ENCODE results near the gene ODF4.

The ODF4 gene, protein sequence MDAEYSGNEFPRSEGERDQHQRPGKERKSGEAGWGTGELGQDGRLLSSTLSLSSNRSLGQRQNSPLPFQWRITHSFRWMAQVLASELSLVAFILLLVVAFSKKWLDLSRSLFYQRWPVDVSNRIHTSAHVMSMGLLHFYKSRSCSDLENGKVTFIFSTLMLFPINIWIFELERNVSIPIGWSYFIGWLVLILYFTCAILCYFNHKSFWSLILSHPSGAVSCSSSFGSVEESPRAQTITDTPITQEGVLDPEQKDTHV

DNA sequence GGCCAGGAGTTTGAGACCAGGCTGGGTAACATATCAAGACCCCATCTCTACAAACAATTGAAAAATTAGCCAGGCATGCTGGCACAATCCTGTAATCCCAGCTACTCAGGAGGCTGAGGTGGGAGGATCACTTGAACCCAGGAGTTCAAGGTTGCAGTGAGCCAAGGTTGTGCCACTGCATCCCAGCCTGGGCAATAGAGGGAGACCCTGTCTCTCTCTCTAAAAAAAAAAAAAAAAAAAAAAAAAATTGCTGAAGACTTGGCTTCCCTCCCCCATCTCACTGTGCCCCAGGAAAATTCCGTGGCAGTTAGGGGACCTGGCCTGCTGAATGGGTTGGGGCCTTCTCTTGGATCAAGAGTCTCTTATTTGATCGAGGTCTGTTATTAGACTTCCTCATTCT is at the start of gene ODF4:
ODF4 (plus strand) TSS at position 301 of the 400 bp plus-strand sequence. CDS start 212 bp downstream, outside the sequence.
- no peak for DNase-seq (ENCODE audit: low read depth in 1 of 2, low spot score in 1 of 2)

- no peak for DNase-seq (ENCODE audit: low read depth in 1 of 2, low spot score in 1 of 2)
Measured at GRCh38 chr17:8290043-8290442, 49.6 kb upstream of the ODF4 start.

DNA sequence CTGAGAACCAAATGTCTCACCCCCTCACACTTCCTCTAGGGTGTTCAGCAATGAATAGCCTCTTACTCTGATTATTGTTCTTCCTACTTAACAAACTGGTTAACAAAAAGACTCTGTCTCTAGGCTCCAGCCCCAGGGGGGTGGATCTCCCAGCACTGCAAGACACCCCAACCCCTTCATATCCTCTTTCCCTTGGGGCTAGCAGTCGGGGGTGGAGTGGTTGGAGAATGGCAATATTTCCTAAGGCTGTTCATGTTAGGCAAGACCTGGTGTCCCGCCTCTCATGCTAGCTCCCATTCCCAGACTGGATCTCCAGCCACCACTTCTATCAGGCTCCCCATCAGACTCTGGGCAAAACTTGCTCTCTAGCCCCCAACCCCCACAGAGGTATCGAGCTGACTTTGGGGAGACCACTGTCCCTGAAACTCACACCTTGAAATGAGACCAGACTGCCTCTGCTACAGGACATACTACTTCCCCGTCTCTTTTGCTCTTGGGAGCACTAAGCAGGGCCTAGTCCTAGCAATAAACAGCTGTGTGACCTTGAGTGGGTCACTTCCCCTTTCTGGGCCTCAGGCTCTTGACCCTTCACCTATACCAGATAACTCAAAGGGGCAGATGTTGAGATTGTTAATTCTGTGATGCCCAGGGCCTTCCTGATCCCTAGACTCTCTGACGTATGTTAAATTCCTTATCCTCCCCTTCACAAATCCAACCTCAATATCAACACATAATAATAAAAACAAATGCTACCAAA is 46.8 kb upstream of the ODF4 start:
- no peak for DNase-seq (ENCODE audit: low read depth in 1 of 2, low spot score in 1 of 2)

- DNase-seq (ENCODE audit: low read depth in 1 of 2, low spot score in 1 of 2), result no peak
Measured at GRCh38 chr17:8294361-8294760, 45.3 kb upstream of the ODF4 start.

DNA sequence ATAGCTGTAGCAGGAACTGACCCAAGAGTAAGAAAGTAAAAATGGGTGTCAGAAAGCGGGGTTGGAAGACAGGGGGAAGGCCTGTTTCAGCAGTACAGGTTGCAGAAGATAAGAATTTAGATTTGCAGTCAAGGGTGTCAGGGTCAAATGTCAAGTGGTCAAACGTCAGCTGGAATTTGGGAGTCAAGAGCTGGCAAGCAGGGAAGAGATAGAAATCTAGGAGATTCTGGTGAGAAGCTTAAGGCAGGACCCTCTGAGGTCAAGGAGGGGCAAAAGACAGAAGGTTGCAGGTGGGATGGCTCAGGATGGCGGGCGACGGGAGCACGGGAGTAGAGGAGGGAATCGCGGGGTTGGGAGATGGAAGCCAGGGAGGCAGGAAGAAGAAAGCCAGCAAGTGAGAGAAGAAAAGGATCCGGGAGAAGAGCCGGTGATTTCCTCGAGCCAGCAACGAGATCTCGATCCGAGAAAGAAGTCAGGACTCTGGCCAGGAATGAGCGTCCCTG is 44.8 kb upstream of the ODF4 start:
- no peak for DNase-seq (ENCODE audit: low read depth in 1 of 2, low spot score in 1 of 2)

GRCh38 chr17:8300226-8300625 is 39.4 kb upstream of the ODF4 start:
- DNase-seq (ENCODE audit: low read depth in 1 of 2, low spot score in 1 of 2), result no peak

DNA sequence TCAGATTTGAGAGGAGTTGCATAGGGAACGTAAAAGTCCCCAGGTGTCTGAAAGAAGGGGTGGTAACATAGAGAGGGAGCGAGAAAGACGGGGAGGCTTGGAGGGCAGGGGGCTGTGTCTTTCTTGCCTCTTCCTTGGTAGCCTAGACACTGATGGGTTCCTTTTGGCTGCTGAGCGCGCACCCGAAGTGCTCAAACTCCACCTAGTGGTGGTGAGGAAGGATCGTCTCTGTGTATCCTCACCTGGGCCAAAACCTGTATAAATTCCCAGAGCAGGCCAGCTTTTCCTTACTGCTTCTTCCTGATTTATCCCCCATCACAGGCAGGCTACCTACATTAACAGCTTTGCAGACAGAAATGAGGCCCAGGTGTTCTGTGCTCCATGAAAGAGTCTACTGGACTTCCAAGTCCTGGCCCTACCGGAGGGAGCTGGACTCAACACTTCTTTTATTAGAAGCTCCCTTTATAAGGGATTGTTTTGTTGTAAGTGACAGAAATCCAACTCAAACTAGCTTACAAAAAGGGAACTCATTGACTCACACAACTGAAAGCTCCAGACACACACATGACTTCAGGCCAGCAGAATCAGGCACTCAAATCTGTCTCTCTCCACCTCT is 38.9 kb upstream of the ODF4 start:
- peak; percentile 21 to 33 for DNase-seq (ENCODE audit: low read depth in 1 of 2, low spot score in 1 of 2)

- no peak for DNase-seq (ENCODE audit: low read depth in 1 of 2, low spot score in 1 of 2)
Measured at GRCh38 chr17:8310601-8311123, 29.0 kb upstream of the ODF4 start.

DNA sequence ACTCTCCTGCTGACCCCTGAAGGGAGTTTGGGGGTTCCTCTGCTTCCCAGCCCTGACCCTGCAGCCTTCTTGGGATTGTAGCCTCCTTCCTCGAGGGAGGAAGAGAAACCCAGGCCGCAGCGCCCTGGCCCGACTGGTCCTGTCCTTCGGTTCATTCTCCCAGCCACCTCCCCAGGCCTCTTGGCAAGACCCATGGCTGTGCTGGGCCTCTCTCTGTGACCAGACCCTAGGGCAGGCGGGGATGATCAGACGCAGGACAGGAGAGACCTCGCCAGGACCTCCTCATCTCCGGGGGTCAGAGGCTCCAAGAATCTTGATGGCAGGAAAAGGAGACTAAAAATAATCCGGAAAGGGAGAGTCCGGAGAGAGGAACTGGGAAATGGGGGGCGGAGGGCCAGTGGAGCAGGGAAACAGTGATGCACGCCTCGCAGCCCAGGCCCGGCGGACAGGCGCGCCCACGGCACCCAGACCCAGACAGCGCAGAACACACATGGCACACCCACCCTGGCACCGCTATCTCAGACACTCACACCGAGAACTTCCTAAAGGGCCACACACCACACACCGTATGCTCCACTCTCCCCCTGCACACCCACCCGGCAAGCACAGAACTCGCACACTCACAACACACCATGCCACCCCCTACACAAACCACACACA is 28.4 kb upstream of the ODF4 start:
- DNase-seq (ENCODE audit: low read depth in 1 of 2, low spot score in 1 of 2), result no peak

GRCh38 chr17:8312251-8312650 is 27.4 kb upstream of the ODF4 start:
- no peak for DNase-seq (ENCODE audit: low read depth in 1 of 2, low spot score in 1 of 2)

GRCh38 chr17:8312726-8313600 is 26.7 kb upstream of the ODF4 start:
- no peak for DNase-seq (ENCODE audit: low read depth in 1 of 2, low spot score in 1 of 2)

GRCh38 chr17:8314797-8315763 is 24.6 kb upstream of the ODF4 start:
- DNase-seq (ENCODE audit: low read depth in 1 of 2, low spot score in 1 of 2), result no peak

DNA sequence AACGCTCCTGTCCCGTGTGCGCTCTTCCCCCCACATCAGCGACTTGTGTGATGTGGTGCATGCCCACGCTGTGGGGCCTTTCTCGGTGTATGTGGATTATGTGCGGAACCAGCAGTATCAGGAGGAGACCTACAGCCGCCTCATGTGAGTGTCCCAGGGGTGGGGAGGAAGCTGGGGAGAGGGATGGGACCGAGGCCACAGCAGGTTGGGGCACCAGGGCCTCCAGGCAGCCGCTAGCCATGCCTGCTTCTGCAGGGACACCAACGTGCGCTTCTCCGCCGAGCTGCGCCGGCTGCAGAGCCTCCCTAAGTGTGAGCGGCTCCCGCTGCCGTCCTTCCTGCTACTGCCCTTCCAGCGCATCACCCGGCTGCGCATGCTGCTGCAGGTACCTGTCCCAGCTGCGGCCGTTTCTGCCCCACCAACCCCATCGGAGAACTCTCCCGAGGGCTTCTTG is 23.8 kb upstream of the ODF4 start:
- no peak for DNase-seq (ENCODE audit: low read depth in 1 of 2, low spot score in 1 of 2)

DNA sequence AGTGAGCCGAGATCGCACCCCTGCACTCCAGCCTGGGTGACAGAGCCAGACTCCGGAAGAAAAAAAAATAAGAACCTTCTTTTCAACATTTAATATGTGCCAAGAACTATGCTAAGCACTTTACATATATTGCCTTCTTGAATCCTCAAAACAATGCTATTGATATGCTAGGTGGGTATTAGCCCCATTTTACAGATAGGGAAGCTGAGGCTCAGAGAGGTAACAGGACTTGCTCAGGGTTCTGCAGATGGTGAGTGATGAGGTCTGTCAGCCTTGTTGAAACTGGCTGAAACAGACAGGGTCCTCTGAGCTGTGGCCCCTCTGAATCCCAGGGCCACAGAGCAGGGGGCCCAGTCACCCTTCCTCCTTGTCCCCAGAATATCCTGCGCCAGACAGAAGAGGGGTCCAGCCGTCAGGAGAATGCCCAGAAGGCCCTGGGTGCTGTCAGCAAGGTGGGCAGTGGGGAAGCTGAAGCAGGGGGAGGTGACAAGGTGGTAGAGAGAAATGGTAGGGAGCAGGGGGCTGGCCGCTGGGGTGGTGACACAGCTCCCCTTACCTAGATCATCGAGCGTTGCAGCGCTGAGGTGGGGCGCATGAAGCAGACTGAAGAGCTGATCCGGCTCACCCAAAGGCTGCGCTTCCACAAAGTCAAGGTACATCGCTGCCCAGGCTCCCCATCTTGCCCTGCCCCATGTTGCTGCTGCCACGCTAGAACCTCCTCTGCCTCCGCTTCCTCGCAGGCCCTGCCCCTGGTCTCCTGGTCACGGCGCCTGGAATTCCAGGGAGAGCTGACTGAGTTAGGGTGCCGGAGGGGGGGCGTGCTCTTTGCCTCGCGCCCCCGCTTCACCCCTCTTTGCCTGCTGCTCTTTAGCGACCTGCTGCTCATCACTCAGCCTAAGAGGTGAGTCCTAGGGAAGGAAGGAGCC is 21.4 kb upstream of the ODF4 start:
- DNase-seq (ENCODE audit: low read depth in 1 of 2, low spot score in 1 of 2), result no peak

DNA sequence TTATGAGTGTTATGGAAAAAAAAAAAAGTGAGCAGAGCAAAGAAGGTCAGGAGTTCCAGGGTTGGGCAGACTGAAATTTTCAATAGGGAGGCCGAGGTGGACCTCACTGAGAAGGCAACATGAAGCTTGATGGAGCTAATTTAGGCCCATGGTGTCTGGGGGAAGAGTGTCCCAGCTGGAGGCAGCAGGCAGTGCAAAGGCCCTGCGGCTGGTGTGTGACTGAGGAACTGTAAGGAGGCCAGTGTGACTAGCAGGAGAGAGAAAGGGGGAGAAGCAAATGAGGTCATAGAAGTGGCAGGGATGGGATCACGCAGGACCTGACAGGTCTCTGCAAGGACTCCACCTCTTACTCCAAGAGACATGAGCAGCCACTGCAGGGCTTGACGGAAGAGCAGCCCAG is 19.4 kb upstream of the ODF4 start:
- DNase-seq (ENCODE audit: low read depth in 1 of 2, low spot score in 1 of 2), result no peak

DNA sequence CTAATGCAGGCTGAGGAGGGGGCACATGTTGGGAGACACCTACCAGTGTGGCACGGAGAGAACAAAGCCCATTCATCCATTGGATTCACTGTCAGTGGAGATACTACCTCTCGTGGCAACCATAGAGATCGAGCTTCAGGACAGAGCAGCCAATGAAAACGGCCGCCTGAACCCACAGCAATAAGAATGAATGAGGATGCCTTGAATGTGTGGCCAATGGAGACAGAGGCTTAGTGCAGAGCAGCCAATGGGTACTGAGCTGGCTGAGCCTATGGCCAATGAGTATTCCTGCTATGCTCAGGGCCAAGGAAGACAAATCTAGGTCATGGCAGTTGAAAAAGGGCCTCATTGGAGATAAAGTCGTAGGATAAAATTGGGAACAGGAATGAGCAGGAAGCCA is 18.6 kb upstream of the ODF4 start:
- no peak for DNase-seq (ENCODE audit: low read depth in 1 of 2, low spot score in 1 of 2)

DNA sequence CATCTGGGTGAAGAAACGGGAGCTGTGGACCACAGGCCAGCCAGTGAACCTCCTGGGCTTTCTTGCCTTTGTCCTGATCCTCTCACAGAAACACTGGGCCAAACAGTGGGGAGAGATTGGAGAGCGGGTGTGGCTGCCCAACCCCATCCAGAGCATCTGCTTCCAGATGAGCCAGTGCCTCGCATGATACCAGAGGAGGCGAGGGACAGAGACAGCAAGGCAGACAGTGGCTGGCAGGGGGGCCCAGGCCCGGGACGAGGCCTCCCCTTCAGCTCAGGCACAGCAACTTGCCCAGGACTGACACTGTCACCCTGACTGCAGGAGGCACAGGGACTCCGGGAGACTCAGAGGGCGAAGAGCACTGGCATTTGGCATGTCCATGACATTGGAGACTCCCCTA is 17.6 kb upstream of the ODF4 start:
- DNase-seq (ENCODE audit: low read depth in 1 of 2, low spot score in 1 of 2), result no peak

GRCh38 chr17:8324132-8324531 is 15.5 kb upstream of the ODF4 start:
- no peak for DNase-seq (ENCODE audit: low read depth in 1 of 2, low spot score in 1 of 2)
